HG03378 (cell line): ENCODE measurements around the gene NEU3.
"Not testable (repeated sequence)": the region's sequence is repeated elsewhere in the genome, so short reads cannot be mapped to it uniquely, and the experiment has no call there.

ENCODE experiments used
- ATAC-seq: cut with Tn5 transposase; IDR thresholded peaks from one replicate; pipeline ENCODE4 v1.9.1; 2021; ENCODE audit warnings: mild to moderate bottlenecking, moderate library complexity; ENCODE audit not compliant: unreplicated experiment

NEU3 gene

DNA sequence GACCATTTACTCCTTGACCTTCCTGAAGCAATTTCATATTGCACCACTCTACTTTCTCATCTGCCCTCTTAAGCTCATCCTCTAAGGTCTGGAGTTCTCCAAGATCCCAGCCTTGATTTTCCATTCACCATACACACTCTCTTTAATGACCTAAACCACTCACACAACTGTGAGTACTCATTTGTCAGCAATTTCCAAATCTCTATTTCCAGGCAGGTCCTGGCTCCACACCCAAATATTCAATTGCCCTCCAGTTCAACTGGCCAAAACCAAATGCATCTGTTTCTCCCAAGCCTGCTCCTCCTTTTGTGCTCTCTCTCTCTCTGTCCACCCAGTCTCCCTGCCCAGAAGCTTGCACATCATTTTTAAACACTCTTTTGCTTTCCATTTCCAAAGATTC, 39.6 kb downstream of the NEU3 start:
- no peak for ATAC-seq

DNA sequence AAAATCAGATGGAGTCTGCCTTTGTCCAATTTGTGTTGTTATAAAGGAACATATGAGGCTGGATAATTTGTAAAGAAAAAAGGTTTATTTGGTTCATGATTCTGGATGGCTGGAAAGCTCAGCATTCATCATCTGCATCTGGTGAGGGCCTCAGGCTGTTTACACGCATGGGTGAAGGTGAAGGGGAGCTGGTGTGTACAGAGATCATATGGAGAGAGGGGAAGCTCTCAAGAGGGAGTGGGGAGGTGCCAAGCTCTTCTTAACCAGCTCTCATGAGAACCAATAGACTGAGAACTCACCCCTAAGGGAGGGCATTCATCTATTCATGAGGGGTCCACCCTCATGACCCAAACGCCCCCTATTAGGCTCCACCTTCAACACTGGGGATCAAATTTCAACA, 40.0 kb downstream of the NEU3 start:
- ATAC-seq: no peak

DNA sequence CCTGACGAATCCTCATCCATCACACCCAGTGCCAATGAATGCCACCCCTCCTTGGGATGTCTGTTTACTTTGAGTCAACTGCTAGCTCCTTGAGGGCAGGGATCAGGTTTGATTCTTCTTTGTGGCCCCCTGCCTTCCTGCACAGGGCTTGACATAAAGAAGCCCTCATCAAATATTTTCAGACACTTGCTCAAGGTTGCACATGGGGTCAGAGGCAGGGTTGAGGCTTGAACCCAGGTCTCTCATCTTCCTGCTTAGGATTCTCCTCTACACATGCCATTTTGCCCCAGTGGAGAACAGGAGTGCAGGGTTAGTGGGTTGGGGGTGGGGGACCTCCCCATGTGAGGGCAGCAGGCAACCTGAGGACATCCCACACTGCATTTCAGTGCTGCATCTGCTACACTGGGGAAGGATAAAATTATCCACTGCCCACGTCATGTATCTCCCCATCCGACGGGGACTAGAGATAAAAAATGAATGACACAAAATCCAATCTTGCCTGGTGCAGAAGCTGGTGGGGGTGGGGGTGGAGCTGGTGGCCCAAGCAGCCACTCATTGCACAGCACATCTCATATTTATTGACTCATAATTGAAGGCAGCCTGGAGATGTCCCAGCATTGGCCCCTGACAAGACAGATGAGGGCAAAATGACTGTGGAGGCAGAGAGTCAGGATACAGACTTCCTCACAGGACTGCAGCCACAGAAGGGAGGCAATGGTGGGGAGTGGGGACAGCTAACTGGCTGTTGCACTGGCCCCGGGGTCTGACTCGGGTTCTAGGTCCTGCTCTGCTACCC, 41.3 kb downstream of the NEU3 start:
- ATAC-seq: no peak

DNA sequence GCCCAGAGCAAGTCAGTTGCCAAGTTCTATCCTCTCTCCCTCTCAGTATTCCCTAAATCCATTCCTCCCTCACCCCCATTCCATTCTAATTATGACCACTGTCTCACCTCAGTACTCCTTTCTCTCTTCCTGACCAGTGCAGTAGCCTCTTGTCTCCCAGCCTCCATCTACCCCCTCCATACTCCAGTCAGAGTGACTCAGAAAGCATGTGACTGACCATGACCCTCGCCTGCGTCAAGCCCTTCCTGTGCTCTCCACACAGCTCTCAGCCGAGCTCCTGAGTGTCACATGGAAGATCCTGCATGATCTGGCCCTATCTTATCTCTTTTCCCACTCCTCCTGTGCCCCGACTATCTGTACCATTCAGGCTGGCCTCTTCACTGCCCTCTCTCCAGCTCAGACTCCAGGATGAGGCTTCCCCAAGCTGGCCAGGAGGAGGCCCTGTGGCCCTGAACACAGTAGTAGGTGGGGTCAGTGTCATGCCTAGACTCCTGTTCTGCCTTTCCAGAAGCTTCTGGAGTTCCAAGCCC, 42.6 kb downstream of the NEU3 start:
- no peak for ATAC-seq

DNA sequence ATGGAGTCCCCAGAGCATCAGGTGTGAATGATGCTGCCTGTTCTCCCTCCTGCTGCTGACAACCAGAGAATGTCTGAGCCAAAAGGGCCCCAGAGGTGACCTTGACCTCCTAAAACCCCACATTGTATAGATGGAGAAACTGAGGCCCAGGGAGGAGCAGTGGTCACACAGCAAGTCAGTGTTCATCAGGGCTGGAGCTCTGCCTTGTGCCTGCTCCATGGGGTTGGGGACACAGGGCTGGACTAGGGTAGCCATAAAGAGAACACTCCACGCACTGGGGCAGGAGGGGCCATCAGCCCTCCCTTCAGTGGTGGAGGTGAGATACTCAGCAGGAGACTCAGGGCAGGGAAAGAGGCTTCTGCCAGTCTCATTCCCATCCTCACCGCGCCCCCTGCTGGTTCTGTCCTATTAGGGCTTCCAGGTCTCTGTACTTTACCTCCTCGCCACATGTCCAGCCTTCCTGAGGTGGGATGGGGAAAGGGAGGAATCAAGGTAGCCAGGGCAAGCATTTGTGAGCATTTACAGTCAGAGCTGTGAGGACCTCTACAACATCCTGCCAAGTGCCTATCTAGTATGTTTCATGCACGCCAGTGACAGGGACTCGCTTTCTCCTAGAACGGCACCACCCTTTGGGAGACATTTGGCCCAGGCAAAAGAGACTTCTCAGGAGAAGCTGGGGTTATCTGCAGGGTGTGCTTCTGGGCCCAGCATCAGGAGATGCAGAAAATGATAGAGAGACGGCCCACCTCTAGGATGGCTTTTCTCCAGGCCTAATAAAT, 43.2 kb downstream of the NEU3 start:
- no peak for ATAC-seq

DNA sequence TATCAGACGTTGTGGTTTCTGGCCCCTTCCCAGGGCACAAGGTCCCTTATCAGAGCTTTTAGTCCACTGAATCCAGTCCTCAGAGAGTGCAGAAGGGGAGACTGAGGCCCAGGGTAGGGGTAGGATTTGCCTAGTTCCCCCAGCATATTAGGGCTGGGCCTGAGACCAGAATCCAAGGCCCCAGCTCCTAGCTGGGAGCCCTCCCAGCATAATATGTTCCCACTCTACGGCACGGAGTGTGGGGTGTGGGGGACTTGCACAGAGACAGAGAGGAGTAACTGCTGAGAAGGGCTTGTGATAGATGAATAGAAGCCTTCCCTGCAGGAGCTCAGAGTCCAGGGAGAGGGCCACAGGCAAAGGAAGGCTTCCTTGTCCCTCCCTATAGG, 43.8 kb downstream of the NEU3 start:
- ATAC-seq: no peak

DNA sequence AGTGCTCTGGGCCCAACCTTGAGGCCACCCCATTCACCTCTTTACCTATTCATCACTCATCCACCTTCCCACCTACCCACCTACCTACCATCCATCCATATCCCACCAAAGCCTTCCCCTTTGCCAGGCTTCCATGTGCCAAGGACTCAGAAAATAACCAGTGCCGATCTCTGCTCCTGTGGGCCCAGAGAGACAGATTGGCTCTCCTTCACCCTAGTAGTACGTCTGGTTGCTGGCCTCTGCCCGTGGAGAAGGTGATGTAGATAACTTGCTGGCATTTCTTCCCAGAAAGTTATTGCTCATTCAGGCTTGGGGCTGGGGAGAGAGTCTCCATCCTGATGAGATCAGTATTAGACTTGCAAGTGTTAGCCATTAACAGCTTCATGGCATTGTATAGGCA, 45.2 kb downstream of the NEU3 start:
- ATAC-seq: no peak

DNA sequence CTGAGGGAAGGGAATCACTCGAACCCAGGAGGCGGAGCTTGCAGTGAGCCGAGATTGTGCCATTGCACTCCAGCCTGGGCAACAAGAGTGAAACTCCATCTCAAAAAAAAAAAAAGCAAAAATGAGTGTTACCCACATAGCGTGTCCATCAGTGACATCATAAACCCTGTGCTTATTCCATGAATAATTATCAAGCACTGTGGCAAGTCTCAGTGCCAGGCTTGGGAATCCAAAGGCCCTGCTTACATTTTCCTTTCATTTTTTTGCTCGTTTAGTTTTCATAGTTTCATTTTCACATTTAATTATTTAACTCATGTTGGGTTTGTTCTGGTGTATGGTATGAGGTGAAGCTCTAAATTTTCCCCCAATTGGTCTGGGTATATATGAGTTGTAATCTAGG, 46.5 kb downstream of the NEU3 start:
- ATAC-seq: no peak

DNA sequence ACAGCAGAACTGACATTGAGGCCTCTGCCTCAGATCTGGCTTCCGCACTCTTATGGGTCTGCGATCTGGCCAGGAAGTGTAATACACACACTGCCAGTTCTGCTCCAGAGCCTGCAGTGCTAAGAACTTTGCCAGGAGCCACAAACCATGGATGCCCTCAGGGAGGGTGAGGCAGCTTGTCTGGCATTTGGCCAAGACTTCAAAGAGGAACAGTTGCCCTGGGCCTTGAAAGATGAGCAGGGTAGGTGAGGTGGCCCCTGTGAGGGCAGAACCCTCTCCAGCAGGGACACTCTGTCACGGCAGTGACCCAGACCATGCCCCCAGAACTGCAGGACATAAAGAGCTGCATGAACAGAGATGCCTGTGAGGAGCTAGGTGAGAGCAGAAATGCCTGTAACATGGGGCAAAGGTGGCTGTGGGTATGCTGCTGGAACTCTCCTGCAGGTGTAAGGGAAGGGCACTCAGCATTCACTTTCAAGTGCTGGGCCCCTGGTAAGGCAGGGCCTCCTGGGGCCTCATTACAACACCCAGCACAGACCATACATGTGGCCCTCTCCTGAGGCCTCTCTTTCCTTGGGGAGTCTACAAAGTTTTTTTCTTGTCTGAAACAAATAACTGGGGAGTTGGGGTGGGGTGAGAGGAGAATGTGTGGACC, 47.3 kb downstream of the NEU3 start:
- no peak for ATAC-seq

DNA sequence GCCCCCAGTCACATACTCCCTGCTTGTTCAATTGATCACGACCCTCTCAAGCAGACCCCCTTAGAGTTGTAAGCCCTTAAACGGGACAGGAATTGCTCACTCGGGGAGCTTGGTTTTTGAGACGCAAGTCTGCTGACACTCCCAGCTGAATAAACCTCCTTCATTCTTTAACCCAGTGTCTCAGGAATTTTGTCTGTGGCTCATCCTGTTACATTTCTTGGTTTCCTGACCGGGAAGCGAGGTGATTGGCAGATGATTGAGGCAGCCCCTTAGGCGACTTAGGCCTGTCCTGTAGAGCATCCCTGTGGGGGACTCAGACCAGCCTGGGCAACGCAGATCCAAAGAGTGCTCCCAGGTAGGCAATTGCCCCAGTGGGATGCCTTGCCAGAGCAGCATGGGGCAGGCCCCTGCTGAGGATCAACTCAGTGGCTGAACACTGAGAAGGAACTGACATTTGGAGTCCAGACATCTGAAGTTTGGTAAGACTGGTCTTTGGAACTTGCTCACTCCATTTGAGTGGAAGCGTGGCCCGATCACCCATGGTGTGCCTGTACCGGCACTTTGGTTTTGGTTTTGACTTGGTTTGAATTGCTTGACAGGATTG, 51.5 kb downstream of the NEU3 start:
- ATAC-seq: no peak

DNA sequence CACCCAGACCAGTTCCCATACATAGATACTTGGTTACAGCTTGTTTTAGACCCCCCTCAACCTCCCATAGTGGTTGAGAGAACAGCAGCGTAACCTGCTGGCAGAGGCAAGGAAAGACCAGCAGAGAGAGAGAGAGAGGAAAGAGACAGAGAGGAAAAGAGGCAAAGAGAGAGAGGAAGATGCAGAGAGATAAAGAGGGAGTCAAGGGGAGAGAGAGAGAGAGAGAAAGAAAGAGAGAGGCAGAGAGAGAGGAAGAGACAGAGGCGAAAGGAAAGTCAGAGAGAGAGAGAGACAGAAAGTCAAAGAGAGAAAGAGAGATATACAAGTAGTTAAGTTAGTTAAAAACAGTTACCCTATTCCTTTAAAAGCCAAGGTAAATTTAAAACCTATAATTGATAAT, 52.5 kb downstream of the NEU3 start:
- no peak for ATAC-seq

DNA sequence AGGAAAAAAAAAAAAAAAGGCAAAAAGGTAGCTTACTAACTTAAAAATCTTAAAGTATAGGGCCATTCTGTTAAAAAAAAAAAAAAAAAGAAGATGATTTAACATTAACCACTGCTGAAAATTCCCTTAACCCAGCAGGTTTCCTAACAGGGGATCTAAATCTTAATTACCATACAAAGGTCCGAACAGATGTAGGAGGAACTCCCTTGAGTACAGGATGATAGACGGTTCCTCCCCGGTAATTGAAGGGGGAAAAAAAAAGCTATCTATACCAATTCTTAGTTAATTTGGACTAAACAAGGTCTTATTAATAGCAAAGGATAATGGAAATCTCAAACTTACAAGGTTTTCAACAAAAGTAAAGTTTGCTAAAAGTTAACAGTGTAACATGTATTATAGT, 53.1 kb downstream of the NEU3 start:
- ATAC-seq: not testable (repeated sequence)

DNA sequence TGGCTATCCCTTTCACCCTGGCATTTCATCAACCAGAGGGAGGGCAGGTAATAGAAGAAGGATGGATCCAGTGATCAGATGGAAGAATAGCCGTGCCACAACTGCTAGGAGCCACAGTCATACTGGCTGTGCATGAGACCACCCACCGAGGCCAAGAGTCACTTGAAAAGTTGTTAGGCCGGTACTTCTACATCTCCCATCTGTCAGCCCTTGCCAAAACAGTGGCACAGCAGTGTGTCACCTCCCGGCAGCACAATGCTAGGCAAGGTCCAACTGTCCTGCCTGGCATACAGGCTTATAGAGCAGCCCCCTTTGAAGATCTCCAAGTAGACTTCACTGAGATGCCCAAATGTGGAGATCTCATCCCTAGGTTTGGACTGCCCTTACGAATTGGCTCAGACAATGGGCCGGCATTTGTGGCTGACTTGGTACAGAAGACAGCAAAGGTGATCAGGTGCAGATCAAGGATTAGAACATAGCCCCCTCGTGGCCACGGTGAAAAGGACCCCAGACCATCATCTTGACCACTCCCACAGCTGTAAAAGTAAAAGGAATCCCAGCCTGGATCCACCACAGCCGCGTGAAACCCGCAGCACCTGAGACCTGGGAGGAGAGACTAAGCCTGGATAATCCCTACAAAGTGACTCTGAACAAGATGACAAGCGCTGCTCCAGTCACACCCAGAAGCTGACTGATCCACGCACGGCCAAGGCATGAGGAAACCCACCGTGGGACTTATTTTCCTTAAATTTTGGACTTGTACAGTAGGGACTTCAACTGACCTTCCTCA, 55.8 kb downstream of the NEU3 start:
- not testable (repeated sequence) for ATAC-seq

DNA sequence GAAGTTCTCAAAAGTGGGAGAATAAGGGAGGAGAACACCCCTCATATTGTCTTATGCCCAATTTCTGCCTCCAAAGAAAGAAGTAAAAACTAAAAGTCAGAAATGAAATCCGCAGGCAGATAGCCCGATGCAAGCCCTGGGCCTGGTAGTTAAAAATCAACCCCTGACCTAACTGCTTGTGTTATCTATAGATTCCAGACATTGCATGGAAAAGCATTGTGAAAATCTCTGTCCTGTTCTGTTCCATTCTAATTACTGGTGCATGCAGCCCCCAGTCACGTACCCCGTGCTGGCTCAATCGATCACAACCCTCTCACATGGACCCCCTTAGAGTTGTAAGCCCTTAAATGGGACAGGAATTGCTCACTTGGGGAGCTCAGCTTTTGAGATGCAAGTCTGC, 57.9 kb downstream of the NEU3 start:
- ATAC-seq: not testable (repeated sequence)

DNA sequence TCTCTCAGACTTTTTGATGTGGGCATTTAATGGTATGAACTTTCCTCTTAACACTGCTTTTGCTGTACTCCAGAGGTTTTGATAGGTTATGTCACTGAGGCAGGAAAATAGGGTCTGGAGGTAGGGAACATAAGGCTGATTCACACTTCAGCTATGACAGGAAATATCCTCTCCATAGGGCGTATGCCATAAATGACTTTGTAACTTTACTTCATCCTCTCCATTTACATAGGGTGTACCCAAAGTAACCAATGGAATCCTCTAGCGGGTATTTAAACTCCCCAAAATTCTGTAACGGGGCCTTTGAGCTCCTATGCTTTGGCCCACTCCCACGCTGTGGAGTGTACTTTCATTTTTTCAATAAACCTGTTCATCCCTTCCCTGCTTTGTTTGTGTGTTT, 58.5 kb downstream of the NEU3 start:
- ATAC-seq: no peak

DNA sequence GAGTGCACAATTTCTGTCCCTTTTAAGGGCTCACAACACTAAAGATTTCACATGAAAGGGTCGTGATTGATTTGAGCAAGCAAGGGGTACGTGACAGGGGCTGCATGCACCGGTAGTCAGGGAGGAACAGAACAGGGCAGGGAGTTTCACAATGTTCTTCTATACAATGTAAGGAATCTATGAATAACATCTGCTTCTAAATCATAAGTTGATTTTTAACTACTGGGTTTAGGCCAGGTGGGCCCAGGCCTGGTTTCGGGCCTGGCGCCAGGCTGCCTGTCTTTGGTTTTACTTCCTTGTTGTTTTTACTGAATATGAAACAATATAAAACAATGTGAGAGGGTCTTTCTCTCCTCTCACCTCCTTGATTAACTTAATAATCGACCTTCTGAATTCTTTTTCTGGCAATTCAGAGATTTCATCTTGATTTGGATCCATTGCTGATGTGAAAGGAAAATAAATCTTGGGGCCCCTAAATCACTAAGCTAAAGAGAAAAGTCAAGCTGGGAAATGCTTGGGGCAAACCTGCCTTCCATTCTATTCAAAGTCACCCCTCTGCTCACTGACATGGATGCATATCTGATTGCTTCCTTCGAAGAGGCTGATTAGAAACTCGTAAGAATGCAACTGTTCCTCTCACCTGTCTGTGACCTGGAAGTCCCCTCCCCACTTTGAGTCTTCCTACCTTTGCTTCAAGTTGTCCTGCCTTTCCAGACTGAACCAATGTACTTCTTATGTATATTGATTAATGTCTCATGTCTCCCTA, 61.0 kb downstream of the NEU3 start:
- not testable (repeated sequence) for ATAC-seq

DNA sequence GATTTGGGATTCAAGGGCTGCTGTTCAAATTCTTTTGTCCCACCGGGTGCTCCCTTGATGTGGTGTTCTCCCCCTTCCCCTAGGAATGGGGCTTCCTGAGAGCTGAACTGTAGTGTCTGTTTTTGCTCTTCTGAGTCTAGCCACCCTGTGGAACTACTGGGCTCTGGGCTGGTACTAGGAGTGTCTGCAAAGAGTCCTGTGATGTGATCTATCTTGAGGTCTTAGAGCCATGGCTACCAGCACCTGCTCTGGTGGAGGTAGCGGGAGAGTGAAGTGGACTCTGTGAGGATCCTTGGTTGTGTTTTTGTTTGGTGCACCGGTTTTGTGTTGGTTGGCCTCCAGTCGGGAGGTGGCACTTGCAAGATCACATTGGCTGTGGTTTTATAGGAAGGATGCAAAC, 61.8 kb downstream of the NEU3 start:
- ATAC-seq: no peak

DNA sequence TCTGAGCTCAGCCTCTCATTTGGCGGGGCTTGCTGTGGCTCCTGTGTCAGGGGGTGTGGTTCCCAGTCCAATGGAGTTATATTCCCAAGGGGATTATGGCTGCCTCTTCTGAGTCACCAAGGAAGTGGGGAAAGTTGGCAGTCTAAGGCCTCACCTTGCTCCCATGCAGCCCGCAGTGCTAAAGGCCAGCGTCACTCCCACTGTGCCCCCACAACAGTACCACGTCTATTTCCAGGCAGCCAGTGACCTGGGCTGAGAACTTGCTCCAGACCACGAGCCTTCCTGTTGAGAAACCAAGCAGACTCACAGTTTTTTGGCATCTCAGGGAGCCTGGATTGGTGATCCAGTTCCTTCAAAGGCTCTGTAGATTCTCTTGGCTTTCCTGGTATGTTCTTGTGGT, 62.3 kb downstream of the NEU3 start:
- ATAC-seq: no peak

DNA sequence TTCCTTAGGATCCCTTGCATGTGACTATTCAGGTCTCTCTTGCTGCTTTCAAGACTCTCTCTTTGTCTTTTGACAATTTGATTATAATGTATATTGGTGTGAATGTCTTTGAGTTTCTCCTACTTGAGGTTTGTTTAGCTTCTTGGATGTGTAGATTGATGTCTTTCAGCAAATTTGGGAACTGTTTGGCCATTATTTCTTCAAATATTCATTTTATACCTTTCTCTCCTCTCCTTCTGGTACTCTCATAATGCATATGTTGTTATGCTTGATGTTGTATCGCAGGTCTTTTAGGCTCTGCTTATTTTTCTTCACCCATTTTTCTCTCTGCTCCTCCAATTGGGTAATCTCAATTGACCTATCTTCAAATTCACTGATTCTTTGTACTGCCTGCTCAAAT, 63.7 kb downstream of the NEU3 start:
- ATAC-seq: no peak

DNA sequence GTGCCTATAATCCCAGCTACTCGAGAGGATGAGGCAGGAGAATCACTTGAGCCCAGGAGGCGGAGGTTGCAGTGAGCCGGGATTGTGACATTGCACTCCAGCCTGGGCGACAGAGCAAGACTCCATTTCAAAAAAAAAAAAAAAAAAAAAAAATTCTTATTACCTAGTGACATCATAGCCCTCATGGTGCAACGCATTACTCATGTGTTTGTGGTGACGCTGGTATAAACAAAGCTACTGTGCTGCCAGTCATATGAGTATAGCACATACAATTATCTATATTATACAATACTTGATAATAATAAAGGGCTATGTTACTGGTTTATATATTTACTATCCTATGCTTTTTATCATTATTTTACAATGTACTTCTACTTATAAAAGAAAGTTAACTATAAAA, 66.8 kb downstream of the NEU3 start:
- ATAC-seq: no peak
